ENCODE data around the gene HOXD8. TPM values are rescaled to one million over a fixed set of nuclear protein-coding genes. Genes with fewer than 3 reads are reported as not detected.

HOXD8 gene
- total RNA-seq, 1 experiment from 2014 or later, result 0.49 TPM

DNA sequence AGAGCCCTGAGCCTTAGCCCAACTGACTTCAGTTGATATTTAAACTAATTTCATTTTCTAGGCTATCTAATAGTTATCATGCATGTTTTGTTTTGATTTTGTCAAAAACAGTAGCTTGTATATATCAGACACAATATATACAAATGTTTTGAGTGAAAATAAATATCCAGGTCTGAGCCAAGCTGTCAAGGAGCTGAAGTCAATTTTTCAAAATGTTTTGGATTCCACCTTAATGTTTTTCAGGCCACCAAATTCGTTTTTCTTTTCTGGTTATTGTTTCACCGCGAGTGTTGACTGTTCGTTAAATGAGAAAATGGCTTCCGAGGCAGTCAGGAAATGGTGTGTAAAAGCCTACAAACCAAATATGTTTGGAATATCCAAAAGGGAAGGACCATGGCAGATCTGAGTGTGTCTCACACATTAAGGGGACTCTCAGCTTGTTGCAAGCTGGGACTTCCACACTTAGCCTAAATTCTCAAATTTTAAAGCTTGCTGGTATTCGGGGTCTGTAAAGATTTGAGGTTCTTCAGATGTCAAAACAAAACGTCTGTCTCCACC lies 27.1 kb upstream of the HOXD8 start:
- no peak for DNase-seq (ENCODE audit: low read depth)

DNA sequence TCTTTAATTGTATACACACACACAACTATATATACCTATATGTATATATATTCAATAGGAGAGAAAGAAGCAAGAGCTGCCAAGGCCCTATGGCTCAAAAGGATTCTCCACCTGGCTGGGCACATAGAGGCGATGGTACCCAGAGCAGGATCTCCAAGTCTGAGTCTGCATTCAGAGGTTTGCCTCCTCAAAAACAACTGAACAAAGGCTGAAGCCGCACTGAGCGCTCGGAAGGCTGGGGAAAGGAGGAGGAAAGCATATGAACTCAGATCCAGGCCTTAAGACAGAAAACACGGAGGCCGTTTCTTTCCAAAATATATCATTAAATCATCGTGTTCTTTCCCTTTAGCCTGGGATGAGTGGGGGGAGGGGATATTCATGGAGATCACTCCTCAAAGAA lies 26.3 kb upstream of the HOXD8 start:
- no peak for DNase-seq (ENCODE audit: low read depth)

DNA sequence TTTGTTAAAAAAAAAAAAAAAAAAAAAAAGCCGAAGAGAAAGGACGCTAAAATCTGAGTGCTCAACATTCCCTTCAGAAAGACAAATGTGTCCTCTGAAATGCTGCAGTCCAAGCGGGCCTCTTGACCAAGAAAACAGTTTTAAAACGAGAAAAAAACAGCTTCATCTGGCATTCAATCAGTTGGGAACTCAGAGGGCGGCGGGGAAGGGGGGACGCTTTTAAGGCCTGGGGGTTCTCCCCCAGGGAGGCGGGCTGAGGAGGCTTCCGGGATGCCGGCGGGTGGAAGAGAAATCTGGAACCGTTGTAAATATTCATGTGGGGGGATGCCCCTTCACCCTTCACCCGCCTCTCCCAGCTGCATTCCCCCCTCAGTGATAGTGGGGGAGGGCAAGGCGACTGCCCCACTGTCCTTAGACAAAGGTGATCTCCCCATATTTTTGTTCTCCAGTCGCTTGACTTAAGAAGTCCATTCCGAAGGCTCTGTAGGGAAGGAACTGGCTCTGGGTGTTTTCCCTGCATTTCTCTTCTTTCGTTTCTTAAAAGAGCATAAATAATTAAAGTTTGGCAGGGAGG lies 25.7 kb upstream of the HOXD8 start:
- DNase-seq (ENCODE audit: low read depth), result no peak

DNA sequence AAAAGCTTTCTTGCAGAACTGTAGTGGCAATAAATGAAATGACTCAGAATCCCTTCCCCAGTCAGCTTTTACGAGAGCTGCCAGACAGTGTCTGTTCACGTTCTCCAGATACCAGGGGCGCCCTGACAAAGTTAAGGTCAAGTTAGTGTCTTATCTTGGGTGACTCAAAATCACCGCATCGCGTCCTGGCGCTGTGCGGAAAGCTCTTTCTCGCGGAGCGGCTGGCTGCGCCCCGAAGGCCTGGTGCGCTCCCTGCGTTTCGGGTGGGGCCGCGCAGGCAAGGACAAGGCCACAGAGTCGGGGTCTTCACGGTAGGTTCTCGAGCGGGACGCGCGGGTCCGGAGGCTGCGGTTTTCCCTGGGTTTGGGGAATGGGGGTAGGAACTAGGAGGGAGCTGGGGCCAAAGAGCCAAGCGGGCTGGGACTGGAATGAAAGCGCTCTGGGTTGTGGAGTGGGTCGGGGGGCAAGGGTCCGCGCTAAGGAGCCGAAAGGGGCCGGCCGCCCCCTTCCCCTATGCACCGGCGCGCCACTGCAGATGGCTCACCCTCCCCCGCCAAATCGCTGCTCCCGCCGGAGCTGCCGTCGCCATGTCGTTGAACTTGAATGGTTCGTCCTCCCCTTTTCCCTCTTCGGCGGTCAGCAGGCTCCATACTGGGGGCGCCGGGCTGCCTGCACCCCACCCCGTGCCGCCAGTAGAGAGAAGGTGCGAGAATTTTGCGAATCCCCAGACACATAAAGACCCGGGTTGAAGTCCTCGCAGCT lies 25.0 kb upstream of the HOXD8 start:
- DNase-seq (ENCODE audit: low read depth), result peak; percentile 97

DNA sequence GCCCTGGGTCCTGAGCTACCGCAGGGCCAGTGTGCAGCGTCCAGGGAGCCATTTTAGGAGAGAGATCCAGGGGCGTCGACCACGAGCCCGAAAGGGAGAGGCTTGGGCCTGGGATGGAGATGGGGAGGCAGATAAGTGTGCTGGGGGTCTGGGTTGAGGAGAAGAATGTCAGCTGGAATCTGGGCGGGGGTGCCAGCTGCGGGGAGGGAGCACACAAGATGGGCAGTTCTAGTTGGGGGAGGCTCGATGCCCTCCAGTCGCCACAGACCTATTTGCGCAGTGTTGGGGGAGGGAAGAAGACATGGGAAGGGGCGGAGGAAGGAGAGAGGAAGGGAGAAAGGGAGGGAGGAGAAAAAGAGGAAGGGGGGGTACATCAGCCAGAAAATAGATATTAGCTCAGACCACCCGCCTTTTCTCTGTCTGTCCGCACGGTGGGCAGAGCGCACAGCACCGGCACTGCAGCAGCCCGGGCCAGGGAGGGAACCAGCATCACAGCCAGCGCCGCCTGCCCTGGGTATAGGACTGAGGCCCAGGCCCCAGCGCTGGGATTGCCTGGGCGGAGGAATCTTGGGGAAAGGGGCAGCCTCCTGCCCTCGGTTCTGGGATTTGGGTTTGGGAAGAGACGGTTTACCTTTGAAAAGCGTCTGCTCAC lies 24.3 kb upstream of the HOXD8 start:
- peak; percentile 51 for DNase-seq (ENCODE audit: low read depth)

DNA sequence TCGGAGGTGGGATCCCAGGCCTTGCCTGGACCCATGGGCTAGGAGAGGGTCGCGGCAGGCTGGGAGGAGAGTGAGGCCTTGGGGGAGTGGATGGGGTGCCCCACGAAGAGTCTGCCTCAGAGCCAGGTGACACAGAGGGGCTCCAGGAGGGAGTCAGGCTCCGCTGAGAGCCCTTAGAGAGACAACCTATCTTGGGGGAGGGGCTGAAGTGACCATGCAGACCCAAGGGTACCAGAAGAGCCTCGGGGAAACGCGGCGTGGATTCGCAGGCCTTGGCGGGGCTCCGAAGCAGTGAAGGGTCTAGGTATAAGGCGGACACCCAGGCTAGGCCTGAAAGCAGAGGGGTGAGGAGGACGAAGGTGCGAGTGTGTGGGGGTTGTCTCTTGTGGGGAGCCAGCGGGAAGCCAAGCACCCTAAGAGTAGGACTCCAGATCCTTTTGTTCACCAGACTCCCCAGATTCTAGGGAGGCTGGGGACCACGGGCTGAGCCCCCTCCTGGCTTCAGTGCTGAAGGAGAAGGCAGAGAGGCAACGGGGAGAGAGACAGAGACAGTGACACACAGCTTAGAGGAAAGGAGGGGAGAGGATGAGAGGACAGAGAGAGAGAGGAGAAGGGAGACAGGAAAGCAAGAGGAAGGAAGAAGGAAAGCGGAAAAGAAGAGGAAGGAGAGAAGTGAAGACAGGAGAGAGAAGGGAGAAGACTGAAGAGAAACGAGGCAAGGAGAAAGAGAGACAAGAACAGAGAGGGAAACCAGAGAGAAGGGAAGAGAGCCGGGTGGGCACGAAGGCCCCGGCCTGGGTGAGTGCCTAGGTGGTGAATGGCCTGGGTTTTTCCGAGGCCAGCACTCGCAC lies 23.6 kb upstream of the HOXD8 start:
- no peak for DNase-seq (ENCODE audit: low read depth)

DNA sequence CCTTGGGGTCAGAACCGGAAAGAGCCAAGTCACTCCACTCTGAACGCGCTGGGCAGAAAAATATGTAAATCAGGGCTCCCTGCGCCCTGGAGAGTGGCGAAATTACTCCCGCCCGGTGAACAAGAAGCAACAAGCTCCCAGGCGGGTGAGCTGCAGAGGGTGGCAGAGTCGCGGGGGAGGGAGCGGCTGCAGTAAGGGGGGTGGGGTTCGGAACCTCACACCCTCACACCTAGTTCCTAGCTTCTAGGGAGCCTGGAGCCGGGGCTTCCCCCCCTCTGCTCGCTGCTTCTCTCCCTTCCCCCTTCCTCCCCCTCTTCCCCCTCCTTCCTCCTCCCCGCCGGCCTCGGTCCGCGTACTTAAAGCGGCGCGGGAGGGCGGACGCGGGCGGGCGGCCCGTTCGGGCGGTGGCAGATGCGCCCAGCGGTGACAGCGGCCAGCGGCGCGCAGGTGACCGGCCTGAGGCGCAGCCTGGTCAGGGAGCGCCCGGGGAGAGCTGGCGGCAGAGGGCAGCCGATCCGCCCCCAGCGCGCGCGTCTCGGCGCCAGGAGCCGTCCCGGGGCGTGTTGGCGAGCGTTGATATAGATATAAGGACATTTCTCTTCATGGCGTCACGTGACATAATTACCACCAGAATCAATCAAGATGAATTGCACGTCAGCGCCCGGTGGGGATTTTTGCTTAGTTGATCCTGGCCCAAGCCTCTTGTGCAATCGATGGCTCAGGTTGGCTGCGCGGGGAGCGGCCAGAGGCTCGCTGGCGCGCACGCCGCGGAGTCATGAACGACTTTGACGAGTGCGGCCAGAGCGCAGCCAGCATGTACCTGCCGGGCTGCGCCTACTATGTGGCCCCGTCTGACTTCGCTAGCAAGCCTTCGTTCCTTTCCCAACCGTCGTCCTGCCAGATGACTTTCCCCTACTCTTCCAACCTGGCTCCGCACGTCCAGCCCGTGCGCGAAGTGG lies 22.6 kb upstream of the HOXD8 start, which contains the start of gene HOXD11:
TSS of gene HOXD11 (plus strand) at position 700 of the 959 bp plus-strand sequence. CDS start at position 776, 76 bp downstream.
- DNase-seq (ENCODE audit: low read depth), result peak; percentile 57

DNA sequence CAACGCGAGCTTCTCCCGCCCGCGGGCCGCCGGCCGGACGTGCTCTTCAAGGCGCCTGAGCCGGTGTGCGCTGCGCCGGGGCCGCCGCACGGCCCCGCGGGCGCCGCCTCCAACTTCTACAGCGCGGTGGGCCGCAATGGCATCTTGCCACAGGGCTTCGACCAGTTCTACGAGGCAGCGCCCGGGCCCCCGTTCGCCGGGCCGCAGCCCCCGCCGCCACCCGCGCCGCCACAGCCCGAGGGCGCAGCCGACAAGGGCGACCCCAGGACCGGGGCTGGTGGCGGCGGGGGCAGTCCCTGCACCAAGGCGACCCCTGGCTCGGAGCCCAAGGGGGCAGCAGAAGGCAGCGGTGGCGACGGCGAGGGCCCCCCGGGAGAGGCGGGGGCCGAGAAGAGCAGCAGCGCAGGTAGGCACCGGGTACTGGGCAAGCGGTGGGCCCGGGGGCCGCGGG lies 21.7 kb upstream of the HOXD8 start:
- no peak for DNase-seq (ENCODE audit: low read depth)

DNA sequence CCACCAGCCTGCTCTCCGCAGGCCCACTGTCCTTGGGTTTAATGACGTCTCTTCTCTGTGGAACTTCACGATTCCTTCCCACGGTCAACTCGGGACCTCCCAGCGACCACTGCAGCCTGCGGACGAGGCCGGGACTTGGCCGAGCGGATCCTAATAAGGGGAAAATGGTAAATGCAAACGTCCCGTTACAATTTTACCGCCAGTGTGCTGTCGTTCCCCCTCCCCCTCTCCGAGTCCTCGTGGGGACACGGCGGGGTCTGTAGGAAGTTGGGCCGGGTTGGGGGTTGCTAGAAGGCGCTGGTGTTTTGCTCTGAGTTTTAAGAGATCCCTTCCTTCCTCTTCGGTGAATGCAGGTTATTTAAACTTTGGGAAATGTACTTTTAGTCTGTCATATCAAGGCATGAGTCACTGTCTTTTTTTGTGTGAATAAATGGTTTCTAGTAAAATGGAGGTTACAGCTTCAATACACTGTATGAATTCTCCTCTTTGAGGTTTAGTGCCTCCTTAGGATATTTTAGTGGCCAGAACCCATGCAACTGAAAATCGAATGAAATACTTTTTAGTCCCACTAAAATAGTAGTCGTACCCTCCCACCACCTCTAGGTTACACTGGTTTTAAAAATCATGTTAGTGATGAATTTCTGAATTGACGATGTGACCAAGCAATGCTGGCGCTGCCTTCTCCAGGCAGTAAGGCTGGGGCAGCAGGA lies 20.2 kb upstream of the HOXD8 start:
- DNase-seq (ENCODE audit: low read depth), result no peak

DNA sequence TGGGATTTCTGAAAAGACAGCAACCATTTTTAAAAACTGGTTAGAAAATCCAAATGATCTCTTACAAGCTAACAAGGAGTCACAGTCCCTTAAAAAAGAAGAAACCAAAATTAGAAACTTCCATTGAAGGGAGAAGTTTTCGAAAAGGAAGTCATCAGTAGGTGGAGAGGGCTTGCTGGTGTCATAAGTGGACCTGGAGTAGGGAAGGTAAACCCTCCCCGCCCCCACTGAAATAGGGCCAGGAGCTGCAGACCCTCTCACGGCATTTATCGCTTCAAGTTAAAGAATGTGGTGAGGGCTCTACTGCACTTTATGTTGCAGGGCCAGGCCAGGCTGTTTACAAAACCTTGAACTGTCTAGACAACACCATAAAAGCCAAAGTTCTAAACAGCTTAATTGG lies 19.6 kb upstream of the HOXD8 start:
- no peak for DNase-seq (ENCODE audit: low read depth)

DNA sequence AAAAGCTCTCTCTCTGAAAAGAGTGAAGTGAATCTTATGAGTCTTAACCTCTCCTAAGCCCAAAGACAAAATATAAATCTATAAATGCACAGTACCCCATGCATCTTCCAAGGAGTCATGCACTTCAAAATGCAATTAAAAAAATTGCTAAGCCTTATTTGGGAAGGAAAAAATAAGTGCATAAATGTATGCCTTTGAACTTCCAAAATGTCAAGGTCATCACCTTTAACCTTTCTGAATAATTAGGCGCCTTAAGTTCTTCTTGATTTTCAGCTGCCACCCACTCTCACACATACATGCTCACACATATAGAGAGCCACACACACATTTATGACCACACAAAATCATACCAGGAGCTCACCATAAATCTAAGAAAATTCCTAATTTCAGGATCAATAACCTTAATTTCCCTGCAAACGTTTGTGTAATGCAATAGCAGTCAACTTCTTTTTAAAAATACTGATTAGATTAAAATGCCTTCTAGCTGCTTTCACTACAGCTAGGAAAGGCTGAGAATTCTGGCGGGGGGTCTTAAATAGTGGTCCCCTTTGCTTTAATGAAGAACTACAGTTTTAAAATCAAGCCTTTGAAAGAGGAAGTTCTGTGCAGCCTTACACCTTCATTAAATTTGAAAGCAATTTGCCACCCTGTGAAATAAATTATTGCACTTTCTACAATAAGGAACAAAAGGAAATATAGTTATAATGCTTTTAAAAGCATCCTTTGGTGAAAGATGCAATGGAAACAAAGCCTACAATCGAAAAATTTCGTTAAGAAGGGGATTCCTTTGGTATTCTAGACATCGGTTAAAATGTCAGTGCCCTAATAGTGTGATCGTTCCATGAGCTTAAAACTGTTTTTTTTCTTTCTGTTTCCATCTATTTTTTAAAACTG lies 18.8 kb upstream of the HOXD8 start:
- no peak for DNase-seq (ENCODE audit: low read depth)

DNA sequence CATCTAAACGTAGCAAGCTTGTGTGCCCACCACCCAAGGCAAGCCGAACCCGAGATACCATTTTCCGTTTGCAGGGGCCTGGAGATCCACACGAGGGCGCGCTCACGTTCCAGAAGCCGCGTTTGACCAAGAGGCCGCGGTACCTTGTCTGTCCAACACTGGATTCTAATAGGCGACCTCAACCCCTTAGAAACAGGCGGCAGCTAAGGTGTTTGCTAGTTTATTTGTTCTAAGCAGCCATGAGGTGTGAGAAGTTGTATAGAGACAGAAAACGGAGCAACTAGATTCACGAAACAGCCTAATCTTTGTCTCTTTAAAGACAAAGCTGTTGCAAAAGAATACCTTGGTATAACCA lies 18.2 kb upstream of the HOXD8 start:
- DNase-seq (ENCODE audit: low read depth), result no peak

DNA sequence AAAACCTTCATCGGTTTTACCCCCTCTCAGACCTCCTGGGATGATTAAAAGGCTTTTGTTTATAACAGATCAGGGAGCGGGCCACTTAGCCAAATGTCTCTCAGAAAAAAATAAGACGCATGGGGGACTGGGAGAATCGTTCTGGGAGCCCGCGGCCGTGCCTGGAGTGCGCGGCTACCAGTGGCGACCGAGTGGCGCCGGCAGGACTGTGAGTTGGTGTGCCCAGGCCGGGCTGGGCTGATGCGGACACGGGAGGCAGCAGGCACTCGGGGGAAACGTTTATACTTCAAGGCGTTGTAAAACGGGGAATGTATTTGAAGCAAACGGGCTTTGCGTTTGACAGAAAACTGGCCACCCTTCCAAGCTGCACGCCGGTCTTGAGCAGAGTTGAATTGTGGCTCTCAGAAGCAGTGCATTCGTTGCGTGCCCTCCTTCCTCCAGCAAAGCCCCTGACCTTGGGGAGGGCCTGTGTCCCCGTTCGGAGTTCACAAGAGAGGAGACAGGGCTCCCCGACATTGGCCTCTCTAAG lies 17.6 kb upstream of the HOXD8 start:
- DNase-seq (ENCODE audit: low read depth), result no peak

DNA sequence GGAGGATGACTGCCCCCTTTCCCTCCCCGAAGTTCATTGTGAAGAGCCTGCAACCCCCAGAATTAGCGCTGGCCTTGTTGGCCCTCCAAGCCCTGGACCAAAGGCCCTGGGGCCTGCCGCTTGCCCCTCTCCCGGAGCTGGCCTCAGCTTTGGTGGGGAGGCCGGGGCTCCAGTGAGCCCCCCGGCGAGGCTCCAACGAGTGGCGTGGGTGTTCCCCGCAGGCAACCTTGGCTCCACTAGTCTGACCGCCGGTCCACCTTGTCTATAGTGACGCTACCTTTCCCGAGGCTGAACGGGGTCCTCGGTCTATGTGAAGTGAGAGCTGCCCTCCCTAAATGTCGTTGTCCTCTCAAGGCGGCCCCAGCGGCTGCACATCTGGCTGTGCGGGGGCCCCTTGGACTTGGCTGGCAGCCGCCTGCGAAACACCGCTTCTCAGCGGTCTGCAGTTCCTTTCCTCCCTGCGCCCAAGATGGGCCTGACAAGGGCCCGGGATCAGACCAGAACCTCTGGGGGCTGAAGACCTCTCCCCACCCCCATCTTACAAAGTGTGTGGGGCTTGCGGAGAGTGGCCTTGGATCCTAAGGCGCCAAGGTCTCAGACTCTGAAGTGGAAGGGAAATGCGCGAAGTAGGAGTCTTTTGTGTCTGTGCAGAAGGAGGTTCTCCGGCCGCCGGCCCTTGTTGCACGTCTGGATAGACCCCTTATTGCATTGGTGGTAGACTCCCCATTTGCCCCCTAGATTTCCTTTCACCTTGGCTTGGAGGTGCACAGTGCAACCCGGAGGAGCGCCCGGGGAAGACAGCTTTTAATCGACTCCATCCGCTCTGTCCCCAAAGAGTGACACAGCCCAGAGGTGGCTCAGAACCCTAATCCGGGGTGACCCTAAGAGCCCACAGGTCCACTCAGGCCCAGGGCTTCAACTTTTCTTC lies 16.9 kb upstream of the HOXD8 start:
- no peak for DNase-seq (ENCODE audit: low read depth)

DNA sequence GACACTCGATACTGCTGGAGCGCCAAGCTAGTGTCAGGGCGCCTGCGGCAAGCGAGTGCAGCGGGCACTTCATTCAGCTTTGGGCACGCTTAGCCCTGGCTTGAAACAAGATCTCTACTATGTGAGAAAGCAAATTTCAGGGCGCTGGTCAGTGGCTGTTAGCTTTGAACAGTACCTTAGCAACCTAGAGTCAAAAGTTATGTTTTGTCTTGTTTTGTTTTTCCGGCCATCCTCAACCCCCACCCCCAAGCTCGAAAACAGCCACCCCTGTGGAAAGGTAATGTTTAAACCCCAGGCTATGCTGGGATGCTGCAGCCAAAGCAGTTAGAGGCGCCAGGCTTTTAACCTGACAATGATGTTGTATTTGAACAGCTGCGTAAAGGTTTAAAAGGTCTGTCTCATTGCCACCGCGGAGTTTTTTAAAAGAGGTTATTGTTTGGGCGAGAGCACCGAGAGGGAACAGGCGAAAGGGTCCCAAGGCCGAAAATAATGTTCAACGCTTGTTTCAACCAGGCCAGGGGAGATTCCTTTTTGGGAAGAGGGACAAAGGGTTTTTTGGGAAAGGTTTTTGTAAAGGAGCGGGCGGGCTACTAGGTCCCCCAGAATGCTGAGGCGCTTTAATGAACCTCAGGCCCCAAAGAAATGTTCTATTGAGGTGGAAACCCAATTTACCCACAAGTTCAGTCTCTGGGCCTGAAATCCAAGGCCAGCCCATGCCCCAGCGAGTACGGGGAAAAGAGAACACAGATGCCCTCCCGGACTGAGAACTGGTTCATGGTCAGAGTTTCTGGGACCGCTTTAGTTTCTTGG lies 15.2 kb upstream of the HOXD8 start:
- no peak for DNase-seq (ENCODE audit: low read depth)

DNA sequence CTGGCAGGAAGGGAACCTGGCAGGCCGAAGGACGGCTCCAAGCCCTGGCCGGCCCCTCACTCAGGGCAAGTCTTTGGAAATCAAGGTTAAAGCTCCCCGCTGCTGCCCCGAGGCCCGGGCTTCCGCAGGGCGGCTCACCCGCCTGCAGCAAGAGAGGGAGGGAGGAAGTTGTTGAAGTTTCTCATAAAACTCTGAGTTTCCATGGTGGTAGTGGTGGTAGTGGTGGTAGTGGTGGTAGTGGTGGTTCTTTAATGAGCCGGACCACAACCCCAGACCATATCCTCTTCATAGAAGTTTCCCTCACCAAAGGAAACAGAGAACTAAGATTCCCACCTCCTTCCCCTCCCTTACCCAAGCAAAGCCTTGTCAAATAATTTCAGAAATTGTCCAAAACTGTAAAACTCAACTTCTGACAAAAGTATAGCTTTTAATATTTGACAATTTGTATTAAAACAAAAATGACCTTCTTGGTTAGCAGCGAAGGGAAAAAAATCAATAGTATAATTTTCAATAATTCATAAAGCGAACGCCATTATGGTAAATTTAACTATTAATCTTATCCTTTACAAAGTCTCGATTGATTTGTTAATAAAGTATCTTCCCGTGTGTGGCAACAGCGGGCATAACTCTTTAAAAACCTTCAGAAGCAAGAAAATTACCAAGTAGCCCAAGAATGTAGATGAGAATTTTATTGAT lies 14.4 kb upstream of the HOXD8 start:
- no peak for DNase-seq (ENCODE audit: low read depth)

Data from M059J (cell line).